SW 1271 (cell line): Measurements from ENCODE around the gene AP3S1.
"Not testable (repeated sequence)": the region's sequence is repeated elsewhere in the genome, so short reads cannot be mapped to it uniquely, and the experiment has no call there.

Source experiments
- DNase-seq, 2 experiments: peaks; one replicate each; lab custom pipeline; 2025; lab: John Stamatoyannopoulos, UW

Gene AP3S1

DNA sequence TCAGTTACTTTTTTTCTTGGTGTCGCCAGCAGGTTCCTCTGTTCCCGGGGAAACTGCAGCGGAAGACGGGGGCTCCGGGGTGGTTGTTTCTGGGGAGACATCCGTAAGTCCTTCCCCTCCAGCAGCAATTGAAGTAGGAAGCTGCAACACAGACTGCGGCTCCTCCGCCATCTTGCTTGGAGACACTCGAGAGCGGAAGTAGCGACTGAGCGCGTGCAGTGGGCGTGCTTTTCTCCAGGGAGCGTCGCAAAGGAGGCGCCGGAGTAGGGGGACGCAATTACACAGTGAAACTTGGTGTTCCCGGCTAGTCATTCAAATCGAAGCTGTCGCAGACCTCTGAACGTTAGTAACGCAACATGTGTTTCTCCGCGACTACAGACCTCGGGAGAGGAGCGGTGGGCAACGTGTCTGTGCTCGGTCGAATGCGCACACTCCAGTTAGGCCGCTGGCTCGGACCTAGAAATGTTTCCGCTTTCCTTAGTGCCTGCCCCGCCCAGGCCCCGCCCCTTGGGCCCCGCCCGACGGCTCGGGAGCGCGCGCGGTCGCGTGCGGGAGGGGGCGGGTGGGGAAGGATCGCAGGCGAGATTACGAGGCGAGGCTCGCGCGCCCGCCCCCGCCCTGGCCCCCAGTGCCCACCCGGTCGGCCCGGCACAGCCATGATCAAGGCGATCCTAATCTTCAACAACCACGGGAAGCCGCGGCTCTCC, at the start of gene AP3S1, which contains the start of gene ATG12:
TSS of gene AP3S1 (plus strand) at position 554 of the 707 bp plus-strand sequence. CDS start at position 657, 103 bp downstream.
TSS of gene ATG12 (minus strand) at position 184 of the 707 bp plus-strand sequence. CDS start at position 171, 13 bp downstream.
- peak; percentile 86 to 97 for DNase-seq

DNA sequence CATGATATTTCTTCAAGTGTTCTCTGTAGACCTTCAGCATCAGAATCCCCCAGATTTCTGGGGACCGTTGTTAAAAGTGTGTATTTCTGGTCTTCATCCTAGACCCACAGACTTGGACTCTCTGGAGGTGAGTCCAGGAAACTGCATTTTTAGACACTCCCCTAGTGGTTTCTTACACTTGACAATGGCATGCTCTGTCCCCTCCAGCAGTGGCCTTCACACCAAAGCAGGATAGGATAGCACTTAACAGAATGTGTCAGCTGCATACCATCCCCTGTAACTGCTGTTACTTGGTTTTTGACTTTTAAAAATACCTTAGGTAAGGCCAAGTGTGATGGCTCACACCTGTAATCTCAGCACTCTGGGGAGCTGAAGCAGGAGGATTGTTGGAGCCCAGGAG, 46.0 kb upstream of the AP3S1 start:
- no peak for DNase-seq

DNA sequence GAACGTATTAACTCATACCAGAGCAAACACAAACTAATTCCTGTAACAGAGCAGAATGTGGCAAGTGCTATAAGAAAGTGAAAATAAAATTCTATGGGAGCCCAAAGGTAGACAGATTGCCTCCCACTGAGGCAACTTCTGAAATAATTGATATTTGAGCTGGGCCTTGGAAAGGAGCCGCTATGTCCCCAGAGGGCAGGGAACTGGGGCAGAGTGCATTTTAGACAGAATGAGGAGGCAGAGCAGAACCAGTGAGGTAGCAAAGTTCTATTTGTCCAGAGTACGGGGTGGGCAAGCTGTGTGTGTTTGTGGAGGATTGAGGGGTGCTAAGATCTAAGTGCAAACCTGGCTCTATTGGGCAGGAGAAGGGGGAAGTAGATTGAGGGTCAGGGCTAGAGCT, 45.1 kb upstream of the AP3S1 start:
- DNase-seq = no peak

DNA sequence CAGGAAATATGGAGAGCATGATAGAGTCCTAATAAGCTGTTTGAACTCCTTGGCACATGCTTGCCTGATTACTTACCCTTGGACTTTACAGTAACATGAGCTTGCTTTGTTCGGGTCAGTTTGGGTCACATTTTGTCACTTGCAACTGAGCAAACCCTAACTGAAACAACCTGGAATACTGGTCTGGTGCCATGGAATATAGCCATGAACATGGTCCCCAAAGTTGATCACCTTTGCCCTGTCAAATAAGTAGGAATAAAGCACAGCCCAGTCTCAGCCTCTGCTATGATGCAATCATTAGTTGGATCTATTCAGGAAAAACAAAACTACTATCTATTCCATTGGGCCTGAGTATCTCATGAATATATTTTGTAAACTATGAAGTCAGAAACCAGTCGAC, 43.5 kb upstream of the AP3S1 start:
- no peak for DNase-seq

DNA sequence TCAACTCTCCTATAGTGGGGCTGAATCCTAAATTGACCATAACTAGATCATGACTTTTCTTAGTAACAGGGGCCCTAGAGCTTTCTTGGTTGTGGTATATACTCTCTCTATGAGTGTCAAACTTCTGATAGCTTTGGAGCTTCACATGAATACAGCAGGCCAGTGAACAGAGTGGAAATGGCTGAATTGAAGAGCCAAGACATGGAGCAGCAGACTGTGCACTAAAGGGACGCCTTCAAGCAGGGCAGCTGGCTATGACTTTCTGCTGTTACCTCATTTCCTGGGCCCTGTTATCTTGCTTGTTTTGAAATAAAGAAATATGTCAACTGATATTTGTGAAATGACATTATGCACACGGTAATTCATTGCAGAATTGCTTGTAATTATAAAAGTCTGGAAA, 41.6 kb upstream of the AP3S1 start:
- DNase-seq = no peak

DNA sequence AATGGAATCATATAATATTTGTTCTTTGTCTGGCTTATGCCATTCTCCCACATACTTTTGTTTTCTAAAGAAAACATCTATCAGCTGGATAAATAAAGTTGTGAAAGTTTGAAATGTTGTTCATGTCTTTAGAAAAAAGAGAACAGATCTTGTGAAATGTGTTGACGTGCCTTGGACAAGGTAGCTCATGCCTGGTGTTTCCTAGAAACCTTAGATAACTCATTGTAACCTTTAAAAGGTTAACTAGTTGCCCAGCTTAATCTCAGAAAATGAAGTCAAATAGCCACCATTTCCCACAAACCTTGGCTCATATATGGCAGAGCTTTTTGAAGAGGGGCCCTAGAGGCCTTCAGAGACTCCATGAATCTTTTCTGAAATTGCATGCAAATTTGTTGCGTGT, 40.6 kb upstream of the AP3S1 start:
- no peak for DNase-seq

DNA sequence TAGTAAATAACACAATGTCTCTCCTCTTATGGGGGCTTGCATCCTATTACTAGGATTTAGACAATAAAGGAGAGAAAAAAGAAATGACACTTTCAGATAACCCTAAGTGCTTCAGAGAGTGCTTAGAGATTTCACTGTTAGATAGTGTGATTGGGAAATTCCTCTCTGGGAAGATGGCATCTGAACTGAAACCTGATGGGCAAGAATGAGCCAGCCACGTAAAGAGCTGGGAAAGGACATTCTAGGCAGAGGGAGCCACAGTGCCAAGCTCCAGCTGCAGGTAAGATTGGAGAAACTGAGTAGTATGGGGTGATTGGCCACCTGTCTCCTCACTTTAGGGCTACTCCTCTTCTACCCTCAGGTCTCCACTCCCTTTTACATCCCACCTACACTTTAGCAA, 39.8 kb upstream of the AP3S1 start:
- no peak for DNase-seq

DNA sequence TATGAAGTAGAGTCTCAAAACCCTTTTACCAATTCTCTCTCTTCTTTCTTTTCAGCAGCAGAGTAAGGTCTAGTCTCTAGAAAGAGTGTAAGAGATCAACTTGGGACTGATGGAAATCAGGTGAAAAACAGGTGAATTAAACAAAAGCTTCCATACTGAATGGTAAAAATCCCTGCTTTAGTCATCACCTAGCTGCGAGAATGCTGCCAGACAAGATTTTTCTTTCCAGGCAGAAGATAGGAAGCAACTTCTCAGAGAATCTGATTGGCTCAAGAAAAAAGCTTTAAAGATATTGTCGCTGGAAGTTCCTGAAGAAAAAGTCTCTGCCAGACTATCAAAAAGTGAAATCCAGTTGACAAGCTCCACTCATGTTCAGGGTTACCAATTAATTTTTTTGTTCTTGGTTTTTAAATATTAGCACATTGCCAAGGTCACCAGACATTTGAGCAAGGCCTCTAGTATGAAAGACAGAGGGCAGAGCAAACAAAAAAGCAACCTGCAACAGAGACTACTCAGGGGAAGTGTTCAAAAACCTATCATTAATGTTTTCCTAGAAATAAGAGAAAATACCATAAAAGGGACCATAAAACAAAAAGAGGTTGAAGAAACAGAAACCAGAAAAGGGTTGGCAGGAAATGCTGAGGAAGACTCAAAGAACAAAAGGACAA, 34.6 kb upstream of the AP3S1 start:
- DNase-seq = no peak

DNA sequence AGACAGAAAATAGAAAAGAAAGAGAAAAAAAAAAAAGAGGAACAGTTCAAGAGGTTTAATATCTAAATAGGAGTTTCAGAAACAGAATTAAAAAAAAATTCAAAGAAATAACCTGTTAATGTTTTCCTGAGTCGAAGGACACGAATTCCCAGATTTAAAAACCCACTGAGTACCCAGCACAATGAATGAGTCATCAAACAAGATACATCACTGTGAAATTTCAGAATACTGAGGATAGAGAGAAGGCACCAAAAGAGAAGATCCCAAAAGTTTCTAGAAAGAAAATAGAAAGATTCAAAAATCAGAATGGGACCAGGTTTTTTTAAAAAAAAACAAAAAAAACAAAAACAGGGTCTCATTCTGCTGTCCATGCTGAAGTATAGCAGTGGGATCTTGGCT, 34.1 kb upstream of the AP3S1 start:
- no peak for DNase-seq

DNA sequence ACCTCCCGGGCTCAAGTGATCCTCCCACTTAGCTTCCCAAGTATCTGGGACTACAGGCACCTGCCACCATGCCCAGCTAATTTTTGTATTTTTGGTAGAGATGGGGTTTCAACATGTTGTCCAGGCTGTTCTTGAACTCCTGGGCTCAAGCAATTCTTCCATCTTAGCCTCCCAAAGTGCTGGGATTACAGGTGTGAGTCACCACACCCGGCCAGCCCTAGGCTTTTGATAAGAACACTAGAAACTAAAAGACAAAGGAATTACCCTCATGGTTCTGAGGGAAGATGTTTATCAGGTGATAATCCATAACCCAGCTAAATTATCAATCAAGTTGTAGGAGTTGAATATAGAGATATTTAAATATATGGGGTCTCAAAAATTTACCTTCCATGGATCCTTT, 33.7 kb upstream of the AP3S1 start:
- DNase-seq = not testable (repeated sequence)

DNA sequence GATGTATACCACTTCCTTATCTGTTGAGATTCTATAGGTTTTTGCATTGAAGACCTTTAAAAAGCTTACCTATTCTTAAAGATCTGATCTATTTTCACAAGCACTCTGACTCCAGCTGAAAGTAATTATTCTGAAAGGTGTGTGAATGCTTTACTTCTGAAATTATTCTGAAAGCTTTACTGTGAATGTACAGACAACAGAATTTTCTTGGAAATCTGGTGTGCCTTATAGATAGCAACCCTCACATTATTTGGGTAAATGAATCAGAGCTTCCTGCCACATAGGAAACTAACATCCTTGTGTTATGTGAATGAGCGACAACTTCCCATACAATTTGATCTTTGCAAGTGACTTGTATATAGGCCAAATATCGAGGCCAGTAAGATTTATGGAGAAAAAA, 31.8 kb upstream of the AP3S1 start:
- DNase-seq = no peak

DNA sequence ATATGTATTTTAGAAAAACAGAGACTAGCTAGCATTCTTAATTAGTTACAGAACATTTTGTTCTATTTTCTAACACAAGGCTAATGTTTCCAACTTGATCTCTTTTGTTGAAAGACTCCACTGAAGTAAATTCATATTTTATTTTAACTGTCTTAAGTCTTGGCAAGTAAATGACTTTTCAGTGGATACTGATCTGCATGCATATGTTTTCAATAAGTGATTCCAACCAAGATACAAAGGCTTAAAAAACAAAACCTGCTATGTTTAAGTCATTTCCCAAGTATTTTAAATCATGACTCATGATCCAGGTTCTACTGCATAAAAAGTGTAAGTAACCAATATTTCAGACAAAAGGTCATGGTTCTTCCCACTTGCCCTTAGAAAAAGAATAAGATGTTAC, 31.0 kb upstream of the AP3S1 start:
- DNase-seq = no peak

DNA sequence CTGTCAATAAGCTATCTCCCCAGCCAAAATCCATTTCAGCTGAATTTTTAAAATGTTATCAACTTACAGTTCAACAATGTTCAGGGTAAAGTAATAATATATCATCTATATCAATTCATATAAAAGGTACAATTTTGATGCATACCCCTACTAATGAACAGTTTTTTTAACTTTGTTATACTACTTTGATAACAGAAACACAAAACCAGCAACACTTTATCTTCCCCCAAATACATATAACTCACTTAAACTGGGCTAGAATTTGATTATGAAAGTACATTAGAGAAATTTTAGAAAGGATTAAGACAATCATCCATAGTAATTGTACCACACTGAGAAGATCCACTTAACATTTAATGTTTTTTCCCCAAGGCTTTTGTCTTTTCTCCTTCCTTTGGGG, 30.3 kb upstream of the AP3S1 start:
- no peak for DNase-seq

DNA sequence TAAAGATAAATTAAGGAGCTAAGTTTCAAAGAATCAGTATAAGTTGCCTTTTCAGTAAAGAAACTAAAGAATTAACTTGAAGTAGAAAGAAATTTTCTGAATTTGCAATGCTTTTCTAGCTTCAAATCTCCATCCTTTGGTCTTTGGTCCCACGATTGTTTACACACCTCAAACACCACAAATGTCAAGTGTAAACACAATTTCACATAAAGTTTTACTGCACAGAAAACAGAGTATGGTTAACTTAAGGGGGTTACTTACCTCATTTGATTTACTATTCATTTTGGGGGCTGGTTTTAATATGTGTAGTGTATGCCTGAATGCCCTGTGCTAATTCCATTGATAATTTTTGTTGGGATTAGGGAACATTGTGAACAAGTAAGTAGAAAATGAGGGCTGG, 29.4 kb upstream of the AP3S1 start:
- no peak for DNase-seq

DNA sequence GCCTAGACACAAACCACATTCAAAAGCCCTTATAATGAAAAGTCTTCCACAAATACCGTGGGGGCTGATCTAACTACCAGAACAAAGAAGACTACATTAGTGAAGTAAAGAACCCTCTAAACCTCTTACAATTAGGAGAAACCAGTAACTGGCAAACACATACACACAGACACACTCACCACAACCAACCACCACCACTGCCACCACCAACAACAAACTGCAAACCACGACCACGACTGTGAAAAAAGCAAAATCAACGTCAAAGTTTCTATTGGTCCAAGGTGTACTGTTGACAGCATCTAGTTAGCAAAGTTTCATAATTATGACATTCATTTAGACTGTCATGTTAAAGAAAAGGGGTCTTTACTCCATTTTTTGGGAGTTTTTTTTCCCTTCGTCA, 28.0 kb upstream of the AP3S1 start:
- DNase-seq = no peak

DNA sequence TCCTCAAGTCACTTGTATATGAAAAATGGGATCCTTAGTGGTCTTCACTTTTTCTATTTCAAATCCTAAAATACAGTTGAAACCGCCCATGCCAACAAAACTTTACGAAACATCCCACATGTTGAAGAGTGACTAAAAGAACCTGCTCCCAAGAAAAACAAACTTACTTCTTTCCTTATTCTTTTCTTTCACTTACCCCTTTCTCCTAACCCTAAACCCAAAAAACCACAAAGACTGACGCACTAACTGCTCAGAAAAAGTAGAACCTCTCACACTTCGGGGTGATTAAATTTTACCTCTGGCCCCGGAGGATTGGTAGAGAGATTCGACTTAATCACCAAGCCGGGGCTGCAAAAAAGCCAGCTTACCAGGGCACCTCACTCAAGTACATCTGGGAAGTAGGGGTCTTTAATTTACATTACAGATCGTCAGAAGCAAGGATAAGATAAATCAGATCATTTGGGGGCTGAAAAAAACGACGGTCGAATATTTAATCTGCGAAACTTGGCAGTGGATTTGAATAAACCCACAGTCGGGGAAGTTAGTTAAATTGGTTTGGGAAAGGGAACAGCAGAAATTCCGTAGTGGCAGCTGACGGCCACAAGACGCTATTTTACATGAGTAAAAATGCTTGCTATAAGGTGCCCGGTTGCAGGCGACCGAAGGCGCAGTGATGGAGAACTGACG, 26.6 kb upstream of the AP3S1 start:
- DNase-seq = no peak

DNA sequence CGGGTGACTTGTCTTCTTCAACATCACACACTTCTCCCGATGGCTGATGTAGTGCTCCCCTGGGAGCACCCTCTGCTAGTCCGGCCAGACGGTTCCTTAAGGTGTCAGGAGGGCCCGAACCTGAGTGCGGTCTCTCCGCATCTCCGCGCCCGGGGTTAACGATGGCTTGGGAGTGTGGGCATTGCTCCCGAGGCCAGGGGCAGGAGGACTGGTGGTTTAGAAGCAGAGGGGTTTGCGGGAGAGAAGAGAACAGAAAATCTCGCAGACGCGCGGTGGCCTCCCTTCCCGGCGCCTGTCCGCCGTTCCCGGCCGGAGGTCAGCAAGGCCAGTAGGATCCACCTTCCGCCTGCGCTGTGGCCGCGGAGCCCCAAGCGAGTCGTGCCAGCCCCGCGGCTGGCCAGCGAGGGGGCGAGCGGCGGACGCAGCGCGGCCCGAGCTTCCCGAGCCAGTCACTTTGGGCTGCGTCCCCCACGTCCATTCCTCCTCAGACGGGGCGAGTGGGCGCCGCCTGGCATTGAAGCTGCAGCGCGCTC, 26.0 kb upstream of the AP3S1 start:
- no peak for DNase-seq

DNA sequence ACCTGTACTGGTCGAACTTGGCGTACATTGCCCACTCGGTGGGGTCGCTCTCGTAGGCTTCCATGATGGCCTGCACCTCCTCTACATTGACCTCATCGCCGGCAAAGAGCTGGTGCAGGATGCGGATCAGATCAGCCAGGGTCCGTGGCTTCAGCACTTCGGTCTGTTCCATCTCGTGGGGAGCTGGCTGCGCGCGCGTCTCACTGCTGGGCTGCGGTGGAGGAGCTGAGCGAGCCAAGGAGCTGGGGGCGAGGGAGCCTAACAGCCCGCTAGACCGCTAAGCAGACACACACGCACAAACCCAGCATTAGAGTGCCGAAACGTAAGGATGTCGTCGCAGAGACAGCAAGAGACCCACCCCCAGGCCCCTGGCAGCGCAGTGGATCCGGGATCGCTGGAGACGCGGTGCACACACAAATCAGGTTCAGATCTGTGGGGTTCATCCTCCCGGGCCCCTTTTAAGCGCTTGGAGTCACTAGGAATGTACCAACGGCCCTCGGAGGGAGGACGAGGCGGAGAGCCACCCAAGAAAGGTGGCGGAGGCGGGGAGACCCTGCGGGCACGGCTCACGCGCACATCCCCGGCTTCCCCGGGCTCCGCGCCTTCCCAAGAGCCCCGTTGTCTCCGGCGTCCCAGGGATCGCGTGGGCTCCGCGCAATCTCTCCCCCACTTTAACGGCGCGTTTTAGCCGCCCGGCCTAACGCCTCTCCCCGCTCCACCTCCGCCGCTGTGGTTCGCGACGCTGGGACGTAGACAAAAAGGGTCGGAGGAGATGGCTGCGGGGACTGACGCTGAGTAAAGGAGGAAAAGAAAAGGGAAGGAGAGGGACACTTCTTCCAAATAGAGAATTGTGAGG, 25.3 kb upstream of the AP3S1 start, which contains the start of gene CDO1:
TSS of gene CDO1 (minus strand) at position 434 of the 856 bp plus-strand sequence. CDS start at position 172, 262 bp downstream.
- no peak for DNase-seq

DNA sequence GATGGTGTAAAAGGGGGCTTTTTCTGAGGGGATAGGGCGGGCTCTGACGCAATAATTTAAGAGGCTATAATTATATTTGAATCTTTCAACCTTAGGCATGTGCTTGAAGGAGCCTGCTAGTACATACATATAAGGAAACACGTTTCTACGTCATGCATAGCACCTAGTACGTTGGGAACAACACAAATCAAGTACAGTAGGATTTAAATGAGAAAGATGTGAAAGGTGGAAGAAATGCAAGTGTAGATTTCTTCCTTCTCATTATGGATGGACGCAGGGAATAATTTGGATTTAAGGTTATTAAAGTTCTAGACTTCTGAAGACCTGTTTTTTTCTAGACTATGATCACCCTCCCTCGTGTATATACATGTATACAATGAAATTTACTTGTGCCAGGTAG, 24.3 kb upstream of the AP3S1 start:
- DNase-seq = no peak

DNA sequence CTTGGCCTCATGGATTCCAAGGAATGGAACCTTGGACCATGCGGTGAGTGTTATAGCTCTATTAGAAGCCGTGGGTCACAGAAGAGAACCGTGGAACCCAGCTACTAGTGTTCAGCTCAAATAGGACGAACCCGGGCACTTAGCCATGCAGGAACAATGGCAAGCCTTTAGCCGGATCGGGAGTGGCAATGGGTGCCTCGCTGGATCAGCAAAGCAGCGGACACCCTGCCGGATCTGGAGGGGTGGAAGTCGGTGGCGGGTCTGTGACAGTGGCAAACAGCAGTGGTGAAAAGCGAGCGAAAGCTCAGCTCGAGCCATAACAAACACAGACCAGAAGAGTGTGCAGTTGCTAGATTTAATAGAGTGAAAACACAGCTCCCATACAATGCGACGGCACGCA, 22.9 kb upstream of the AP3S1 start:
- DNase-seq = no peak

DNA sequence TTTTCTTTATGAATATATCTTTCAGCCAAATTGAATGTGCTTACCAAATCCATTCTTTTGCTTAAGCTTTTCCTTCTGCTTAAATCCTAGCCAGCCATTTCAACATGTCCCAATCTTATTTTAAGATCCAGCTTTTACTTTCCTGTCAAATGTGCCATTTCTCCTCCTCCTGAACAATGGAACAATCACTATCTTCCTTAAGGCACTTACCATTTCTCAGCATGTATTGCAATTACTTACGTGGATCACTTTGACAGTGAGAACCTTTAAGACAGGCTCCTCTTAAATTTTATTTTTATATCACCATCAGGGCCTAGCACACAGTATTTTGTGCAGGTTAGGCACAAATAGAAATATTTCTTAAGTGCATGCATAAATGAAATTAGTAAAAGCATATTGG, 20.9 kb upstream of the AP3S1 start:
- no peak for DNase-seq

DNA sequence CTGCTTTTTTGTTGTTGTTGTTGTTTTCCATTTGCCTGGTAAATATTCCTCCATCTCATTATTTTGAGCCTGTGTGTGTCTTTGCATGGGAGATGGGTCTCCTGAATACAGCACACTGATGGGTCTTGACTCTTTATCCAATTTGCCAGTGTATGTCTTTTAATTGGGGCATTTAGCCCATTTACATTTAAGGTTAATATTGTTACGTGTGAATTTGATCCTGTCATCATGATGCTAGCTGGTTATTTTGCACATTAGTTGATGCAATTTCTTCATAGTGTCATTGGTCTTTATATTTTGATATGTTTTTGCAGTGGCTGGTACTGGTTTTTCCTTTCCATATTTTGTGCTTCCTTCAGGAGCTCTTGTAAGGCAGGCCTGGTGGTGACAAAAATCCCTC, 16.8 kb upstream of the AP3S1 start:
- not testable (repeated sequence) for DNase-seq
